HepG2 (cell line): Measurements from ENCODE around the gene TOX2. TPM values are rescaled to one million over a fixed set of nuclear protein-coding genes. Genes with fewer than 3 reads are reported as not detected.

ENCODE experiments used
- AHDC1 ChIP-seq: sonication (generic); formaldehyde crosslinking; IDR thresholded peaks from 2 replicates; pipeline ENCODE4 v1.5.1; 2020; ENCODE audit warnings: mild to moderate bottlenecking, missing genetic modification reagents, borderline replicate concordance
- DNMT3B ChIP-seq: conservative IDR thresholded peaks from 2 replicates; pipeline ENCODE4 v1.6.1; 2016; ENCODE audit warnings: missing biosample characterization, control low read depth
- HIVEP1 ChIP-seq: sonication (generic); formaldehyde crosslinking; IDR thresholded peaks from 2 replicates; pipeline ENCODE4 v1.4.0; 2020; ENCODE audit warnings: mild to moderate bottlenecking, missing genetic modification reagents
- JUNB ChIP-seq: sonication (generic); formaldehyde crosslinking; IDR thresholded peaks from 2 replicates; pipeline ENCODE4 v1.8.0; 2022; ENCODE audit warnings: missing genetic modification reagents, mild to moderate bottlenecking, borderline replicate concordance
- NFIB ChIP-seq: sonication (generic); formaldehyde crosslinking; IDR thresholded peaks from 2 replicates; pipeline ENCODE4 v1.9.0; 2021; ENCODE audit warnings: missing genetic modification reagents, mild to moderate bottlenecking, borderline replicate concordance
- POLR2A ChIP-seq, 2 experiments: IDR thresholded peaks; 2 replicates each; pipeline ENCODE4 v1.6.1; 2011; ENCODE audit warnings: low read depth in 2 of 2, low read length in 2 of 2, mild to moderate bottlenecking in 1 of 2, moderate library complexity in 1 of 2; ENCODE audit not compliant: insufficient read depth in 1 of 2
- ZBTB46 ChIP-seq: sonication (generic); formaldehyde crosslinking; IDR thresholded peaks from 2 replicates; pipeline ENCODE4 v1.4.0; 2020; ENCODE audit warnings: mild to moderate bottlenecking, missing genetic modification reagents, borderline replicate concordance
- ZFYVE20 ChIP-seq: sonication (generic); formaldehyde crosslinking; IDR thresholded peaks from 2 replicates; pipeline ENCODE4 v1.8.0; 2023; ENCODE audit warnings: low read depth, mild to moderate bottlenecking, moderate library complexity, missing genetic modification reagents, borderline replicate concordance
- ZNF10 ChIP-seq: sonication (generic); formaldehyde crosslinking; IDR thresholded peaks from 2 replicates; pipeline ENCODE4 v1.4.0; 2020; ENCODE audit warnings: mild to moderate bottlenecking, low read depth, missing genetic modification reagents, borderline replicate concordance
- ZNF276 ChIP-seq: sonication (generic); formaldehyde crosslinking; IDR thresholded peaks from 2 replicates; pipeline ENCODE4 v1.4.0; 2020; ENCODE audit warnings: mild to moderate bottlenecking, low read depth, missing genetic modification reagents
- ZNF646 ChIP-seq: sonication (generic); formaldehyde crosslinking; IDR thresholded peaks from 2 replicates; pipeline ENCODE4 v1.9.0; 2021; ENCODE audit warnings: mild to moderate bottlenecking, missing genetic modification reagents
- polyA plus RNA-seq, 8 experiments: library from polyadenylated mRNA; depleted of rRNA in 3 of 8; stranded (reverse) in 7 of 8; unstranded in 1 of 8; fragments of >200 nt; fragmentation: Illumina TruSeq in 4 of 8; extraction: Trizol in 4 of 8; gene quantifications; 2 replicates each; pipeline versions ENCODE4 v1.2.1 to v1.2.3, GENCODE V29; 2011 to 2016; ENCODE audit warnings: low read depth in 4 of 8, missing spikeins in 1 of 8, mixed read lengths in 1 of 8; ENCODE audit not compliant: insufficient read depth in 1 of 8
- total RNA-seq, 5 experiments: library from RNA; depleted of rRNA; stranded (reverse); fragments of >200 nt; fragmentation: Illumina TruSeq; extraction: Trizol; gene quantifications; 2 replicates each; pipeline ENCODE4 v1.2.3, GENCODE V29; 2016; ENCODE audit warnings: low read depth in 1 of 5

TOX2 gene
- total and polyA plus RNA-seq, 2 of the 13 experiments (the other 11 are each of a cell fraction or from before 2014, with no cell fraction given), result not detected

- TF ChIP-seq ZNF646, result no peak
- TF ChIP-seq HIVEP1, result 0 out of 2 replicates have a peak, but pooled peaks have one; percentile 35
- TF ChIP-seq ZBTB46 (CRISPR knock-in tag), result no peak
- peak; percentile 92; the same call in 1 of the 2 replicates for TF ChIP-seq AHDC1
- no peak for TF ChIP-seq NFIB
- no peak for TF ChIP-seq ZNF276 (CRISPR knock-in tag)
- no peak for TF ChIP-seq ZFYVE20 (CRISPR knock-in tag)
- TF ChIP-seq JUNB (CRISPR knock-in tag), result 0 out of 2 replicates have a peak, but pooled peaks have one; percentile 48
- TF ChIP-seq DNMT3B (CRISPR knock-in tag), result no peak
- TF ChIP-seq POLR2A (IDR thresholded peaks at IDR 0.05; ENCODE audit: insufficient read depth in 1 of 2, low read depth in 2 of 2, low read length in 2 of 2), result no peak
- TF ChIP-seq ZNF10 (CRISPR knock-in tag), result no peak
Measured at GRCh38 chr20:43959079-43959919, 44.6 kb downstream of the TOX2 start (continued).
